ENCODE measurements around the gene CLTC.

The CLTC gene

DNA sequence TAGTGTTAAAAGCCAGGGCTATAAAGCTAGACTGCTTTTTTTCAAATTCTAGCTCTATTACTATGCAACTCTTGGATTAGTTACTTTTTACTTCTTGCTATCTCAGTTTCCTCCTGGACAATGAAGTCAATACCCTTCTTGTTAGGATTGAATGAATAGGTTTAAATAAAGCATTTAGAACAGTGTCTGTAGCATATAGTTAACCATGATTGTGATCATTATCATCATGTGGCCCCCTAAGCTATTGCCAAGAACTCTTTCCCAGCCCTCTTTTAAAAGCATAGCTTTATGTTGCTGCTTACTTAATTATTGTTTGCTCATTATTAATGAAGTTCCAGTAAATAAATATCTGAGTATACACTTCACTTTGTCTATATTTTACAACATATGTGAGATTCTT lies 92.2 kb downstream of the CLTC start:
- Mint-ChIP-seq H3K27me3 (ENCODE audit: low read depth) (no peaks in the 10 kb centered on the region), H3K9me3 (no peaks in the 10 kb centered on the region), H3K4me1 (peaks cover 32% of the 10 kb centered on the region), H3K27ac (no peak overlapping the region), H3K36me3 (ENCODE audit: low read depth) (no peaks in the 10 kb centered on the region), H3K4me3 (no peak overlapping the region)
- TF ChIP-seq, protein P1, sequence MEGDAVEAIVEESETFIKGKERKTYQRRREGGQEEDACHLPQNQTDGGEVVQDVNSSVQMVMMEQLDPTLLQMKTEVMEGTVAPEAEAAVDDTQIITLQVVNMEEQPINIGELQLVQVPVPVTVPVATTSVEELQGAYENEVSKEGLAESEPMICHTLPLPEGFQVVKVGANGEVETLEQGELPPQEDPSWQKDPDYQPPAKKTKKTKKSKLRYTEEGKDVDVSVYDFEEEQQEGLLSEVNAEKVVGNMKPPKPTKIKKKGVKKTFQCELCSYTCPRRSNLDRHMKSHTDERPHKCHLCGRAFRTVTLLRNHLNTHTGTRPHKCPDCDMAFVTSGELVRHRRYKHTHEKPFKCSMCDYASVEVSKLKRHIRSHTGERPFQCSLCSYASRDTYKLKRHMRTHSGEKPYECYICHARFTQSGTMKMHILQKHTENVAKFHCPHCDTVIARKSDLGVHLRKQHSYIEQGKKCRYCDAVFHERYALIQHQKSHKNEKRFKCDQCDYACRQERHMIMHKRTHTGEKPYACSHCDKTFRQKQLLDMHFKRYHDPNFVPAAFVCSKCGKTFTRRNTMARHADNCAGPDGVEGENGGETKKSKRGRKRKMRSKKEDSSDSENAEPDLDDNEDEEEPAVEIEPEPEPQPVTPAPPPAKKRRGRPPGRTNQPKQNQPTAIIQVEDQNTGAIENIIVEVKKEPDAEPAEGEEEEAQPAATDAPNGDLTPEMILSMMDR (IDR thresholded peaks at IDR 0.05; ENCODE audit: unreplicated experiment in 3 of 3) = no peak

DNA sequence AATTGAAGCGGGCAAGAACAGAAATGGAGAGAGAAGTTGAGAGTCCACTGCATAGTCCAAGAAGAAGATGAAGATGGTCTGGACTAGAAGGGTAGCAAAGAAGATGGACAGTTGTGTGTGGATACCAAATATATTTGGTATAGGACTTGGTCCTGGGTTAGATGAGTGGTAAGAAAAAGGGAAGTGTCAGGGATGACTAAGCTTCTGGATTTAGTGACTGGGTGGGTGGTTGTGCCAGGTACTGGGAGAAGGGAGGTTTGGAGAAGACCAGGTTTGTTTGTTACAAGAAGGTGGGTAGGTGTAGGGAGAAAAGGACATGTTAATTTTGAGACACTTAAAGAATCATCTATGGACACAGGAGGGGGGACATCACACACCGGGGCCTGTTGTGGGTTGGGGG lies 93.2 kb downstream of the CLTC start:
- TF ChIP-seq, protein P1 (IDR thresholded peaks at IDR 0.05; ENCODE audit: unreplicated experiment in 3 of 3) = no peak
- Mint-ChIP-seq H3K4me1 (peaks cover 25% of the 10 kb centered on the region), H3K9me3 (no peaks in the 10 kb centered on the region), H3K4me3 (no peak overlapping the region), H3K27me3 (ENCODE audit: low read depth) (no peaks in the 10 kb centered on the region), H3K27ac (peak overlapping the region in 1 of 3 experiments; percentile 3), H3K36me3 (ENCODE audit: low read depth) (no peaks in the 10 kb centered on the region)

DNA sequence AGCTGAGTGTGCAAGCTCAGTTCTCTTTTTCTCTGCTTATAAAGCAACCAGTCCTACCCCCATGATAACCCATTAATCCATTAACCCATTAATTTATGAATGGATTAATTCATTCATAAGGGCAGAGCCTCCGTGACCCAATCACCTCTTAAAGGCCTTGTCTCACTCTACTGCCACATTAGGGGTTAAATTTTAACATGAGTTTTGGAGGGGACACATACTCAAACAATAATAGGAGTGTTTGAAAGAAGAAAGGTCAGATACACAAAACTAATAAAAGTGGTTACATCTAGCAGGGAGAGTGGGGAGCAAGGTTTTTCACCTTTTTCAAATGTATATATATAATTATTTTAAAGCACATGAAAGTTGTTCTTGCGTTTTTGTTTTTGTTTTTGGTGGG lies 94.6 kb downstream of the CLTC start:
- TF ChIP-seq, protein P1 (IDR thresholded peaks at IDR 0.05; ENCODE audit: unreplicated experiment in 3 of 3) = no peak
- Mint-ChIP-seq H3K27me3 (ENCODE audit: low read depth) (no peaks in the 10 kb centered on the region), H3K4me3 (no peak overlapping the region), H3K27ac (no peak overlapping the region), H3K4me1 (peaks cover 14% of the 10 kb centered on the region), H3K36me3 (ENCODE audit: low read depth) (peaks cover 4% of the 10 kb centered on the region), H3K9me3 (no peaks in the 10 kb centered on the region)

DNA sequence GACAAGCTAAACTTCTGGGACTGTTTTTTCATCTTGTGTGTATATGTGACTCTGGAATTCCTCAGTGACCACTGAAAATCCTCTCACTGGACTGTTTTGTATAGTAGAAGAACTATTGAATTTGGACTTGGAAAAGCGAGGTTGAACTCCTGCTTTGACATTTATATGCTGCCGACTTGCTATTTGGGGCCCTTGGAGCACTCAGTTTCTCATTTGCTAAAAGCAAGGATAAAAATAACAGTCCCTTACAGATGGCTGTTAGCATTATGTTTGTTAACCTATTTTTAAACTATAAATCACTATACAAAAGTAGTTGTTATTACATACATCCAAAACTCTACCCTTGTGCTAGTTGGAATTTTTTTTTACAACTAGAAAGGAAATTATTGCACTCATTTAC lies 96.7 kb downstream of the CLTC start:
- peak overlapping the region in 2 of 3 experiments; percentile 32 to 37 for H3K27ac Mint-ChIP-seq
- H3K27me3 Mint-ChIP-seq (ENCODE audit: low read depth) = no peaks in the 10 kb centered on the region
- no peaks in the 10 kb centered on the region for H3K9me3 Mint-ChIP-seq
- H3K4me3 Mint-ChIP-seq = no peak overlapping the region
- H3K4me1 Mint-ChIP-seq = peaks cover 7% of the 10 kb centered on the region
- TF ChIP-seq, protein P1 (IDR thresholded peaks at IDR 0.05; ENCODE audit: unreplicated experiment in 3 of 3) = no peak
- H3K36me3 Mint-ChIP-seq (ENCODE audit: low read depth) = peaks cover 4% of the 10 kb centered on the region

DNA sequence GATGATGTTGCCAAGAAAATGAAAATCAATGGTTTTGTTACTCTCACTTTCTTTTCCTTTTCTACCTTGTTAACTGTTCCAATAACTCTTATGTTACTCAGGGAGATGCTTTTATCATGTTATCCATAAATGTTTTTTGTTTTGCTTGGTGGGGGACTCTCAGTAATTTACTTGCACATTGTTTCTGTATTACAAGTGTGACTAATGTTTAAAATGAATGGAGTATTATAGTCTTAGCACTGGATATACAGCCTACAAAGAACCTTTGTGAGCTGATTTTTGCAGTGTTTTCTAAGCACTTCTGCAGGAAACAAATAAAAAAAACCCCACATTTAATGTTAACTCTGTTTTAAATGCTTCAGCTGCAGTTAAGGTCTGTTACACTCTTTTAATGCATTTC lies 99.8 kb downstream of the CLTC start:
- H3K4me1 Mint-ChIP-seq = peaks cover 14% of the 10 kb centered on the region
- no peaks in the 10 kb centered on the region for H3K9me3 Mint-ChIP-seq
- no peaks in the 10 kb centered on the region for H3K27me3 Mint-ChIP-seq (ENCODE audit: low read depth)

DNA sequence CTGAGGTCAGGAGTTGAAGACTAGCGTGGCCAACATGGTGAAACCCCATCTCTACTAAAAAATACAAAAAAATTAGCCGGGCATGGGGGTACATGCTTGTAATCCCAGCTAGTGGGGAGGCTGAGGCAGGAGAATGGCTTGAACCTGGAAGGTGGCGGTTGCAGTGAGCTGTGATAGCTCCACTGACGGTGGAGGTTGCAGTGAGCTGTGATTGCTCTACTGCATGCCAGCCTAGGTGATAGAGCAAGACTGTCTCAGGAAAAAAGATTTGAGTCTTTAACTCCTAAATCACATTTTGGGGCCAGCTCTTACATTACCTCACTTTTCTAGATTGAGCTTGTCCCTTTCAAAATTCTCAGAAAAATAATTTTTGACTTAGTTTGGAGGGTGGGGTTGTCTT lies 102.9 kb downstream of the CLTC start:
- TF ChIP-seq, protein P1 (IDR thresholded peaks at IDR 0.05; ENCODE audit: unreplicated experiment in 3 of 3) = no peak
- no peak overlapping the region for H3K27ac Mint-ChIP-seq
- H3K4me3 Mint-ChIP-seq = no peak overlapping the region
- peaks cover 4% of the 10 kb centered on the region for H3K36me3 Mint-ChIP-seq (ENCODE audit: low read depth)
- no peaks in the 10 kb centered on the region for H3K27me3 Mint-ChIP-seq (ENCODE audit: low read depth)
- H3K4me1 Mint-ChIP-seq = peaks cover 6% of the 10 kb centered on the region
- H3K9me3 Mint-ChIP-seq = no peaks in the 10 kb centered on the region

More for the DNA sequence above, 99.8 kb downstream of the CLTC start:
- peaks cover 4% of the 10 kb centered on the region for H3K36me3 Mint-ChIP-seq (ENCODE audit: low read depth)
- H3K27ac Mint-ChIP-seq = no peak overlapping the region
- H3K4me3 Mint-ChIP-seq = no peak overlapping the region
- TF ChIP-seq, protein P1 (IDR thresholded peaks at IDR 0.05; ENCODE audit: unreplicated experiment in 3 of 3) = no peak
